Loucy (cell line): ENCODE measurements around the gene ECSCR.

Experiments used
- CTCF ChIP-seq: fragments of 200-600 bp; sonication (generic); conservative IDR thresholded peaks from 2 replicates; pipeline ENCODE4 v1.5.1; 2014; ENCODE audit warnings: mild to moderate bottlenecking, antibody characterized with exemption, low read length
- EZH2phosphoT487 ChIP-seq: fragments of 200-600 bp; IDR thresholded peaks from 2 replicates; pipeline ENCODE4 v1.6.1; 2018; ENCODE audit warnings: antibody characterized with exemption, mild to moderate bottlenecking, moderate library complexity, borderline replicate concordance

- TF ChIP-seq CTCF (no peak), EZH2phosphoT487 (no peak)
Measured at GRCh38 chr5:139426203-139426885, 36.2 kb downstream of the ECSCR start.
